Ovary (tissue), 9 donors: ENCODE data around the gene ITPR1. TPM values are rescaled to one million over a fixed set of nuclear protein-coding genes. Genes with fewer than 3 reads are reported as not detected.
A peak's percentile ranks its signal among the peaks of the same experiment; 100 is the strongest.

Experiments used
- DNase-seq, 5 donors: peaks; one replicate each; pipeline ENCODE4 v3.0.0-alpha.2; 2019 to 2020
- H3K27ac ChIP-seq, 2 donors: fragments of 200-600 bp; one replicate each; pipeline versions ENCODE4 v1.5.1 to v1.8.0; 2019 to 2022
- H3K27me3 ChIP-seq: fragments of 200-600 bp; one replicate; pipeline ENCODE4 v1.8.0; 2022
- H3K36me3 ChIP-seq: fragments of 200-600 bp; sonication (generic); one replicate; pipeline ENCODE4 v1.5.1; 2019
- H3K4me1 ChIP-seq: one replicate; pipeline ENCODE4 v1.8.1; 2013; ENCODE audit warnings: mild to moderate bottlenecking, moderate library complexity; ENCODE audit not compliant: insufficient read depth
- H3K4me3 ChIP-seq: fragments of 200-600 bp; sonication (generic); one replicate; pipeline ENCODE4 v1.5.1; 2017
- H3K9me3 ChIP-seq, 2 donors: fragments of 200-600 bp in 1 of 2; sonication (generic) in 1 of 2; one replicate each; pipeline versions ENCODE4 v1.5.1 to v1.8.1; 2013 to 2019; ENCODE audit warnings: mild to moderate bottlenecking in 1 of 2, moderate library complexity in 1 of 2
- CTCF ChIP-seq, 3 donors: fragments of 450-650 bp in 2 of 3; fragments of 200-600 bp in 1 of 3; IDR thresholded peaks; one replicate each; pipeline versions ENCODE4 v1.5.1 to v1.8.0; 2016 to 2022; ENCODE audit warnings: antibody characterized with exemption in 3 of 3, mild to moderate bottlenecking in 1 of 3
- EP300 ChIP-seq: sonication (generic); formaldehyde crosslinking; IDR thresholded peaks from one replicate; pipeline ENCODE4 v1.6.1; 2017; ENCODE audit warnings: antibody characterized with exemption
- POLR2A ChIP-seq: fragments of 450-650 bp; IDR thresholded peaks from one replicate; pipeline ENCODE4 v1.6.1; 2017; ENCODE audit warnings: antibody characterized with exemption, mild to moderate bottlenecking, moderate library complexity
- WGBS, 3 donors: extraction: QIAGEN DNeasy Blood & Tissue Kit in 1 of 3; methylation state at CpG; one replicate each; pipeline versions ENCODE4 v1.1.5 to v1.1.7; 2013 to 2017; 5-methylcytosine and 5-hydroxymethylcytosine counted together
- intact Hi-C, 4 donors: fragments of 100-400 bp; cut with DNase I; formaldehyde crosslinking; loops; one replicate each; pipeline versions ENCODE4 v1.11.0 to v1.15.1; 2022 to 2023
- polyA plus RNA-seq, 2 donors: library from polyadenylated mRNA; stranded (reverse); fragments of 200-250 nt in 1 of 2; fragments of 350-450 nt in 1 of 2; fragmentation: Illumina TruSeq in 1 of 2; extraction: RNeasy Lipid Tissue Mini Kit (QIAGEN cat#74804) in 1 of 2; gene quantifications; one replicate each; pipeline ENCODE4 v1.2.3, GENCODE V29; 2013 to 2014
- total RNA-seq, 7 donors: library from RNA; depleted of rRNA in 2 of 7; stranded (reverse); fragments of >200 nt in 2 of 7; fragmentation: NEBNext Ultra II Directional in 3 of 7; extraction: Animal tissue kit (Norgen Biotek cat#: 25700) in 3 of 7; gene quantifications; one replicate each; pipeline versions ENCODE4 v1.1.0 to v1.2.4, GENCODE V29; 2016 to 2023
- donor health status: DM: no; HTN: no; CAD: no; lungs with moderate emphysema.
- donor health status: DM: no; HTN: no; CAD: no.
- donor health status: Bipolar disorder and iron deficiency.
- donor health status: DM: yes; HTN: yes; CAD: no.
- donor health status: DM: no; HTN: no; CAD: no.
- donor health status: DM: yes; HTN: yes; CAD: no.

ITPR1 gene
- total and polyA plus RNA-seq, 9 donors: 59.5 to 313 (median 144) TPM

GRCh38 chr3:4716706-4717362 lies 223.7 kb downstream of the ITPR1 start:
- Histone ChIP-seq H3K36me3 (no peaks in the 10 kb centered on the region), H3K27ac (peak overlapping the region; percentile 53 to 73), H3K4me1 (peaks cover 11% of the 10 kb centered on the region), H3K27me3 (no peaks in the 10 kb centered on the region), H3K9me3 (no peaks in the 10 kb centered on the region), H3K4me3 (no peak overlapping the region)
- intact Hi-C loops: loop anchor here in 1 of 4 donors (5.0 to 10.0 kb wide), 2 partner anchors 265 to 338 kb away; no protein-coding TSS in a partner anchor
- DNase-seq: peak in 1 of 5 donors; percentile 48
- no peak for TF ChIP-seq EP300
- TF ChIP-seq CTCF (IDR thresholded peaks at IDR 0.05): no peak
- no peak for TF ChIP-seq POLR2A
- 67 to 69% (median 67%) methylated on average over 14 of the region's 14 CpGs for WGBS, 3 donors

GRCh38 chr3:4717363-4717740 lies 224.2 kb downstream of the ITPR1 start:
- Histone ChIP-seq H3K27me3 (no peaks in the 10 kb centered on the region), H3K36me3 (no peaks in the 10 kb centered on the region), H3K4me3 (no peak overlapping the region), H3K4me1 (peaks cover 11% of the 10 kb centered on the region), H3K27ac (peak overlapping the region; percentile 53 to 73), H3K9me3 (no peaks in the 10 kb centered on the region)
- TF ChIP-seq EP300: no peak
- TF ChIP-seq POLR2A: no peak
- no peak for TF ChIP-seq CTCF (IDR thresholded peaks at IDR 0.05)
- intact Hi-C loops: loop anchor here in 1 of 4 donors (5.0 to 10.0 kb wide), 2 partner anchors 265 to 337 kb away; no protein-coding TSS in a partner anchor
- no peak for DNase-seq
- 86 to 88% (median 87%) methylated on average over 5 of the region's 5 CpGs for WGBS, 3 donors

GRCh38 chr3:4718179-4718736 lies 225.1 kb downstream of the ITPR1 start:
- TF ChIP-seq POLR2A (no peak), EP300 (no peak), CTCF (IDR thresholded peaks at IDR 0.05) (no peak)
- Histone ChIP-seq H3K27me3 (no peaks in the 10 kb centered on the region), H3K4me3 (no peak overlapping the region), H3K27ac (peak overlapping the region in 1 of 2 donors; percentile 73), H3K9me3 (no peaks in the 10 kb centered on the region), H3K4me1 (peaks cover 11% of the 10 kb centered on the region), H3K36me3 (no peaks in the 10 kb centered on the region)
- intact Hi-C loops: loop anchor here in 1 of 4 donors (5.0 to 10.0 kb wide), 2 partner anchors 264 to 337 kb away; no protein-coding TSS in a partner anchor
- no peak for DNase-seq
- WGBS, 3 donors: 72 to 81% (median 75%) methylated on average over 4 of the region's 4 CpGs

- Histone ChIP-seq H3K4me3 (no peak overlapping the region), H3K36me3 (no peaks in the 10 kb centered on the region), H3K27me3 (no peaks in the 10 kb centered on the region), H3K9me3 (no peaks in the 10 kb centered on the region), H3K27ac (peak overlapping the region; percentile 66 to 73), H3K4me1 (peaks cover 11% of the 10 kb centered on the region)
- no peak for TF ChIP-seq CTCF (IDR thresholded peaks at IDR 0.05)
- TF ChIP-seq POLR2A: no peak
- TF ChIP-seq EP300: no peak
- intact Hi-C loops: loop anchor here in 1 of 4 donors (5.0 to 10.0 kb wide), 2 partner anchors 263 to 336 kb away; no protein-coding TSS in a partner anchor
- 33 to 47% (median 44%) methylated on average over 8 of the region's 8 CpGs for WGBS, 3 donors
- peak in 1 of 5 donors; percentile 50 for DNase-seq
Measured at GRCh38 chr3:4719046-4719501, 225.9 kb downstream of the ITPR1 start.
